Motor neuron (in vitro differentiated cells): ENCODE data around the gene RNGTT. TPM values are rescaled to one million over a fixed set of nuclear protein-coding genes. Genes with fewer than 3 reads are reported as not detected.
"Not testable (repeated sequence)": the region's sequence is repeated elsewhere in the genome, so short reads cannot be mapped to it uniquely, and the experiment has no call there.

Experiments
- ATAC-seq, 8 experiments: fragments of 200-7000 bp; cut with Tn5 transposase; replicated peaks in 6 of 8; 2 replicates each; pipeline ENCODE4 v1.8.0; 2021; ENCODE audit warnings: mild to moderate bottlenecking in 8 of 8, moderate library complexity in 8 of 8
- H3K27ac ChIP-seq, 2 donors: fragments of 250-450 bp; sonication (Bioruptor Pico); 2 replicates each; pipeline ENCODE4 v1.9.0; 2021; ENCODE audit warnings: antibody characterized with exemption in 2 of 2, mild to moderate bottlenecking in 2 of 2, moderate library complexity in 1 of 2
- H3K4me1 ChIP-seq, 2 donors: fragments of 250-450 bp; sonication (Bioruptor Pico); replicated peaks in 1 of 2; 2 replicates each; pipeline ENCODE4 v1.6.1; 2021; ENCODE audit warnings: antibody characterized with exemption in 2 of 2, mild to moderate bottlenecking in 2 of 2, moderate library complexity in 1 of 2
- H3K4me3 ChIP-seq, 5 donors: fragments of 250-450 bp; sonication (Bioruptor Pico); 2 replicates each; pipeline ENCODE4 v1.9.0; 2021; ENCODE audit warnings: antibody characterized with exemption in 5 of 5, mild to moderate bottlenecking in 5 of 5, moderate library complexity in 4 of 5
- WGBS, 10 experiments: fragments of 450-650 bp; shearing (Covaris generic); methylation state at CpG; one replicate each; pipeline ENCODE4 v1.0.0; 2022; 5-methylcytosine and 5-hydroxymethylcytosine counted together
- in situ Hi-C, 9 experiments: fragments of 400-800 bp; cut with MboI; loops; one replicate each; pipeline ENCODE4 v1.15.0; 2021; ENCODE audit warnings: low sequenced_read_pairs in 9 of 9, low pct_unique_long_range_greater_than_20kb in 2 of 9; ENCODE audit not compliant: unreplicated experiment in 9 of 9
- total RNA-seq, 8 experiments: library from RNA; unstranded; fragments of 300-600 nt; gene quantifications; 2 replicates each; pipeline versions ENCODE4 v1.2.3 to v1.2.4, GENCODE V29; 2022

Gene RNGTT
- total RNA-seq, 8 experiments from 2014 or later = 11.7 to 24.0 (median 18.4) TPM

GRCh38 chr6:88839280-88839679 lies 124.1 kb downstream of the RNGTT start:
- in situ Hi-C loops = no loop called here
- Histone ChIP-seq H3K4me3 (no peak overlapping the region), H3K27ac (no peak overlapping the region), H3K4me1 (no peaks in the 10 kb centered on the region)
- ATAC-seq = no peak
- 86 to 100% (median 96%) methylated on average over 1 to 5 of the region's 5 CpGs; no CpG with 5 or more reads in 1 of the 10 experiments for WGBS, 10 experiments

- H3K27ac ChIP-seq = no peak overlapping the region
- no peak overlapping the region for H3K4me3 ChIP-seq
- in situ Hi-C loops = no loop called here
- no peak for ATAC-seq
- no peaks in the 10 kb centered on the region for H3K4me1 ChIP-seq
These were observed 128.2 kb downstream of the RNGTT start for GRCh38 chr6:88835210-88835609.

GRCh38 chr6:88833071-88833470 lies 130.3 kb downstream of the RNGTT start:
- 100% methylated on average over 1 of the region's 1 CpG; no CpG with 5 or more reads in 9 of the 10 experiments for WGBS, 10 experiments
- H3K27ac ChIP-seq, in situ Hi-C loops, ATAC-seq, H3K4me3 ChIP-seq, H3K4me1 ChIP-seq: not testable (repeated sequence)

GRCh38 chr6:88827599-88827998 lies 135.8 kb downstream of the RNGTT start:
- 55 to 60% methylated on average over 2 of the region's 4 CpGs; no CpG with 5 or more reads in 8 of the 10 experiments for WGBS, 10 experiments
- in situ Hi-C loops, H3K27ac ChIP-seq, H3K4me1 ChIP-seq, H3K4me3 ChIP-seq, ATAC-seq: not testable (repeated sequence)

GRCh38 chr6:88825856-88826255 lies 137.6 kb downstream of the RNGTT start:
- no peak overlapping the region for H3K27ac ChIP-seq
- H3K4me1 ChIP-seq = no peaks in the 10 kb centered on the region
- in situ Hi-C loops = no loop called here
- ATAC-seq = no peak
- H3K4me3 ChIP-seq = no peak overlapping the region
- 73 to 100% (median 94%) methylated on average over 1 to 3 of the region's 3 CpGs; no CpG with 5 or more reads in 1 of the 10 experiments for WGBS, 10 experiments

- in situ Hi-C loops = no loop called here
These were observed 139.4 kb downstream of the RNGTT start for GRCh38 chr6:88823998-88824397.

GRCh38 chr6:88815491-88815890 lies 147.9 kb downstream of the RNGTT start:
- ATAC-seq = peak in 3 of 8 experiments; percentile 13 to 57 (median 45)
- H3K27ac ChIP-seq = no peak overlapping the region
- in situ Hi-C loops = no loop called here
- no peak overlapping the region for H3K4me3 ChIP-seq
- peaks cover 0 to 8% of the 10 kb centered on the region in 2 donors for H3K4me1 ChIP-seq
- 70 to 100% (median 81%) methylated on average over 1 to 5 of the region's 5 CpGs for WGBS, 10 experiments

More at GRCh38 chr6:88823998-88824397, 139.4 kb downstream of the RNGTT start:
- WGBS, 10 experiments = 0 to 100% (median 84%) methylated on average over 1 to 2 of the region's 2 CpGs; no CpG with 5 or more reads in 2 of the 10 experiments
- no peak for ATAC-seq
- Histone ChIP-seq H3K27ac (no peak overlapping the region), H3K4me3 (no peak overlapping the region), H3K4me1 (no peaks in the 10 kb centered on the region)

- 40 to 86% (median 67%) methylated on average over 1 of the region's 1 CpG; no CpG with 5 or more reads in 3 of the 10 experiments for WGBS, 10 experiments
- Histone ChIP-seq H3K4me3 (no peak overlapping the region), H3K27ac (no peak overlapping the region), H3K4me1 (peaks cover 0 to 8% of the 10 kb centered on the region in 2 donors)
- in situ Hi-C loops = no loop called here
- peak in 1 of 8 experiments; percentile 30 for ATAC-seq
These were observed 148.5 kb downstream of the RNGTT start for GRCh38 chr6:88814909-88815308.

- 0 to 97% (median 77%) methylated on average over 1 to 5 of the region's 5 CpGs; no CpG with 5 or more reads in 2 of the 10 experiments for WGBS, 10 experiments
- Histone ChIP-seq H3K27ac (no peak overlapping the region), H3K4me3 (no peak overlapping the region), H3K4me1 (peaks cover 0 to 8% of the 10 kb centered on the region in 2 donors)
- peak in 3 of 8 experiments; percentile 50 to 98 (median 87) for ATAC-seq
- in situ Hi-C loops = no loop called here
These were observed 150.4 kb downstream of the RNGTT start for GRCh38 chr6:88813045-88813444.

- WGBS, 10 experiments = 8 to 86% (median 75%) methylated on average over 1 of the region's 1 CpG; no CpG with 5 or more reads in 1 of the 10 experiments
- Histone ChIP-seq H3K4me1 (peaks cover 0 to 8% of the 10 kb centered on the region in 2 donors), H3K27ac (no peak overlapping the region), H3K4me3 (no peak overlapping the region)
- in situ Hi-C loops = no loop called here
- no peak for ATAC-seq
These were observed 152.7 kb downstream of the RNGTT start for GRCh38 chr6:88810701-88811100.

GRCh38 chr6:88810089-88810488 lies 153.3 kb downstream of the RNGTT start:
- ATAC-seq = no peak
- Histone ChIP-seq H3K4me1 (peaks cover 0 to 3% of the 10 kb centered on the region in 2 donors), H3K4me3 (no peak overlapping the region), H3K27ac (no peak overlapping the region)
- in situ Hi-C loops = no loop called here
- WGBS, 10 experiments = 61 to 98% (median 93%) methylated on average over 2 to 5 of the region's 5 CpGs

GRCh38 chr6:88808381-88808780 lies 155.0 kb downstream of the RNGTT start:
- in situ Hi-C loops = no loop called here
- H3K4me3 ChIP-seq = no peak overlapping the region
- no peak for ATAC-seq

GRCh38 chr6:88807622-88808021 lies 155.8 kb downstream of the RNGTT start:
- in situ Hi-C loops = no loop called here
- no peak for ATAC-seq
- H3K4me1 ChIP-seq = no peaks in the 10 kb centered on the region
- 91 to 100% (median 100%) methylated on average over 1 of the region's 1 CpG; no CpG with 5 or more reads in 1 of the 10 experiments for WGBS, 10 experiments
- no peak overlapping the region for H3K27ac ChIP-seq
- no peak overlapping the region for H3K4me3 ChIP-seq

More at GRCh38 chr6:88808381-88808780, 155.0 kb downstream of the RNGTT start:
- Histone ChIP-seq H3K4me1 (no peaks in the 10 kb centered on the region), H3K27ac (no peak overlapping the region)

- ATAC-seq = no peak
- WGBS, 10 experiments = 86 to 100% (median 96%) methylated on average over 1 to 4 of the region's 4 CpGs; no CpG with 5 or more reads in 2 of the 10 experiments
- Histone ChIP-seq H3K4me3 (no peak overlapping the region), H3K27ac (no peak overlapping the region), H3K4me1 (no peaks in the 10 kb centered on the region)
- in situ Hi-C loops = no loop called here
These were observed 156.7 kb downstream of the RNGTT start for GRCh38 chr6:88806728-88807127.
